Activated T-cell treated with anti-CD3 and anti-CD28 coated beads for 4 hours (primary cell): ENCODE results near the gene XPNPEP2.

Experiments used
- DNase-seq: peaks from one replicate; pipeline ENCODE4 v3.0.0-alpha.2; 2020

Gene XPNPEP2

DNA sequence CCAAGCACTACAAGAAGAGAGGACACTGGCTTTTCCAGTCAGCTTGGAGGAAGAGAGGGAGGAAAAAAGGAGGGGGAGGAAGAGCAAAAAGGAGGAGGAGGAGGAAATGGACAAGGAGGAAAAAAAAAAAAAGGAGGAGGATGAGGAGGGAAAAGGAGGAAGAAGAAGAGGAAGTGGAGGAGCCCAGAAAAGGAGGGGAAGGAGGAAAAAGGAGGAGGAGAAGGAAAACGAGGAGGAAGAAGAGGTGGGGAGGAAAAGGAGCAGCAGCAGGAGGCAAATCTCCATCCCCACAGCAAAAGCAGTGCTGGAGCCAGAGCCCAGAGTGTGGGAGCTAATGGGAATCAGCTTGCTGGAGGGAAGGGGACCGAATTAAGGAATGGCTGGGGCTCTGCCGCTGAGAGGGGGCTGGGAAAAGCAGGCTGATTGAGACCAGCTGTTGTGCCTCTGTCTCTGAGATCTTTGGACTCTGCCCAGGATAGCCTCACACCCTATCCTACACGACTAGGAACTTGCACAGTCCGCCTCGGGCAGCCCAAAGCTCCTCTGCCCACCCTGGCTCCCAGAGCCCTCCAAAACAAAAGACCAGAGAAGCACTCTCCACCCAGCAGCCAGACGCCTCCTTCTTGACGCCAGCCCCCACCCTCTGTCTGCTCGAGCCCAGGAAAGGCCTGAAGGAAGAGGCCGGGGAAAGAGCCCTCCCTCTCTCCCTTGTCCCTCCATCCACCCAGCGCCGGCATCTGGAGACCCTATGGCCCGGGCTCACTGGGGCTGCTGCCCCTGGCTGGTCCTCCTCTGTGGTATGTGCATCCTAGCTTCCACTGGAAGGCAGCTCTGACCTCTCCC lies at the start of gene XPNPEP2:
TSS of gene XPNPEP2 (plus strand) at position 514 of the 843 bp plus-strand sequence. CDS start at position 749, 235 bp downstream.
- no peak for DNase-seq

GRCh38 chrX:129689796-129690195 lies 49.0 kb upstream of the XPNPEP2 start:
- DNase-seq, result no peak

DNA sequence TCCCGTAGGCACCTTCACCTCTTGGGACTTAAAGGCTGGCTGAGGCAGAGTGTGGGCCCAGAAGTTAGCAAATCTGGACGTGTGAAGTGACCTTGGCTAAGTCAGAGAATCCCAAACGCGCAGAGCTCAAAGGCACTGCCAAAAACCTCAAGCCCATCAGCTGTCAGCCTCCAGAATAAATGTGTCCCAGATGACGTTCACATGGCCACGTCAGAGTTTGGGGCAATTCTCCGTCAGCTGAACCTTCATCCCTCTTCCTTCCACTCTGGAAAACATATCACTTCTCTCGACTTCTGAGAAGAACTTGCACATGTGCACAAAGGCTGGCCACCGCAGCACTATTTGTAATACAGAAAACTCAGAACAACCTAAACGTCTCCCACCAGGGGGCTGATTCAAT lies 48.3 kb upstream of the XPNPEP2 start:
- no peak for DNase-seq

DNA sequence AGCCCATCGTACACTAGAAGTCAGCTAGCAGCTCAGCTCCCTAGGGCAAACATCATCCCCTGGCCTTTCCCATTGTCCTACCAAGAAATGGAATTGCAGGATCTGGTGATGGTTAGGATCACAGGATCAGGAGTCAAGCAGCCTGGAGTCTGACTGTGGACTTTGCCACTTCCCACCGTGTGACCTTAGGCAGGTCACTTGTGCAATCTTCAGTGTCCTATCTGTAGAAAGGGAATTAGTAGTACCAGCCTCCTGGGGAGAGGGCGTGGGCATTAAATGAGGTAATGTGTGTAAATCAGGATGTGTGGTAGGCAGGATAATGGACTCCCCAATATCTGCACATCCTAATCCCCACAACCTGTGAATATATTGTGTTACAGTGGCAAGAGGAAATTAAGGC lies 45.4 kb upstream of the XPNPEP2 start:
- no peak for DNase-seq

DNA sequence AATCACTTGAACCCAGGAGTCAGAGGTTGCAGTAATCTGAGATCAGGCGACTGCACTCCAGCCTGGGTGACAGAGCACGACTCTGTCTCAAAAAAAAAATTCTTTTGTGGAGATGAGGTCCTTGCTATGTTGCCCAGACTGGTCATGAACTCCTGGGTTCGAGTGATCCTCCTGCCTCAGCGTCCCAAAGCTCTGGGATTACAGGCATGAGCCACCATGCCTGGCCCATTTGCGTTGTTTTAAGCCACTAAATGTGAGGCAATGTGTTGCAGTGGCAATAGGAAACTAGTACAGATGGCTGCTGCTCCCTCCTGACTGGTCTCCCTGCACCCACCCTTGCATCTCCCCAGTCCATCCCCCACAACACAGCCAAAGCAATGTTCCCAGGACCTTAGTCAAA lies 44.0 kb upstream of the XPNPEP2 start:
- no peak for DNase-seq

DNA sequence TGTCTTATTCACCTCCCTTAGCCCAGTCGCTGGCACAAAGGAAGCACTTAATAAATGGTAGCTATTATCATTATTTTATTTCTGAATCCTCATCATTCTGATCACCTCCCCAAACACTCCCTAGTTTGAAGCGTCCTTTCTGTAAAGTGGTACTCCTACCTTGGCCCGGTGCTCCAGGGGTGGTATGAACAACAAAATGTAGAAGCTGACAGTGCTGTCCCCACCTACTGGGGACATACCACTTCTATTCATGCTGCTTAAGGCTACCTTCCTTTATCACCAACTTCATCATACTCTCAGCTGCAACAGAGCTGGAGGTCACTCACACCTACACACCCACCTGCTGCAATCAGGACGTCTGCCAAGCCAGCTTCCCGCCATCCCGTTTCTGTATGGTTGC lies 43.2 kb upstream of the XPNPEP2 start:
- DNase-seq, result no peak

DNA sequence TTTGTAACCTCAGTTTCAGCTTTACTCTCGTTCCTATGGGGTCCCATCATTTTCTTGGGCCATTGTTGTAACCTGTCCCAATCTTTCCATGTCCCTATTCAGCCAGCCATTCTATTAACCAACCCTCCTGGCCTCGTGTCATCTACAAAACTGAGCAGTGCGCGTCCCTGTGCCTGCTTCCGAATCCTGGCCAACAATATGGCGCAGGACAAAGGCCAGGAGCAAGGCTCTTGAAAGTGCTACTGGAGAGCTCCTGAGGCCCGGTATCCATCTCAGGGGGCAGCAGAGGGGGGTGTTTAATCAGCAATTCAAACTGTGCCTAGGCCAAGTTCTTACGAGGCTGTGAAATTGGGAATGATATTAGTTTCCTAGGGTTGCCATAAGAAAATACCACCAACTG lies 42.8 kb upstream of the XPNPEP2 start:
- no peak for DNase-seq

DNA sequence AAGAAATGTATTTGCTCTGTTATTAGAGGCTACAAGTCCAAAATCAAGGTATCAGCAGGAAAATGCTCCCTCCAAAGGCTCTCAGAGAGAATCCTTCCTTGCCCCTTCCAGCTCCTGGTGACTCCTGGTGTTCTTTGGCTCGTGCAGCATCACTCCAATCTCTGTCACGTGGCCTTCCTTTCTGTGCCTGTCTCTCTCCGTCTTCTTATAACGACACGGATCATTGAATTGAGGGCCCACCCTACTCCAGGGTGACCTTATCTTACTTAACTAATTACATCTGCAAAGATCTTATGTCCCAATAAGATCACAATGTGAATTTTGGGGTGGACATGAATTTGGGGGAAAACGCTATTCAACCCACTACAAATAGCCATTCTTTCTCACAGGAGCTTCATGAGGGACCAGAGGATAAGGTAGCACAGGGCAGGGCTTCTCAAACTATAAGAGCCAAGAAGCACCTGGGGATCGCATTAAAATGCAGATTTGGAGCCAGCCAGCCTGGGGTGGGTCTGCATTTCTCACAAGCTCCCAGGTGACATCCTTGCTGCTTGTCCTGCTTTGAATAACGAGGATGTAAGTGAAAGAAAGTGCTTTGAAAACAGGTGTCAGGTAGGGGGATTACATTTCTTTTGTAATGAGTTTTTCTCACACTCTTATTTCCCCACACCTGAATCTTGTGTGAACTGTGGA lies 42.2 kb upstream of the XPNPEP2 start:
- no peak for DNase-seq

- no peak for DNase-seq
Measured at GRCh38 chrX:129697204-129697829, 41.5 kb upstream of the XPNPEP2 start.

DNA sequence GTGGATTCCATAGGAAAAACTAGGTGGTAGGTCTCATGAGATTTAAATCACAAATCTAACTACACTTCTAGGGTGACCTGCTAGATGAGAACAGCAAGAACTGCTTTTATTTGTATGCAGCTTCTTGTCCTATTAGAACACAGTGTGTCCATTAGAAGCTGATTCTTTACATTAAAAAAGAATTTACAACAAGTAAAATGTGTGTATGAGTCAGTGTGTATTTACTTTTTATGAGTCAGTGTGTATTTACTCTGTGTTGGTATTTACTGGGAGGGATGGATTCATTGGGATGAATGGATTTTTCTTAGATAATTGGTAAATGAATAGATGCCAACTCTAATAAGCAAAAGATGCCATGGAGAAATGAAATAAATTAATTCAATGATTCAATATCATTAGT lies 40.6 kb upstream of the XPNPEP2 start:
- no peak for DNase-seq

- no peak for DNase-seq
Measured at GRCh38 chrX:129700536-129700935, 38.2 kb upstream of the XPNPEP2 start.

GRCh38 chrX:129701624-129702069 lies 37.1 kb upstream of the XPNPEP2 start:
- DNase-seq, result no peak

DNA sequence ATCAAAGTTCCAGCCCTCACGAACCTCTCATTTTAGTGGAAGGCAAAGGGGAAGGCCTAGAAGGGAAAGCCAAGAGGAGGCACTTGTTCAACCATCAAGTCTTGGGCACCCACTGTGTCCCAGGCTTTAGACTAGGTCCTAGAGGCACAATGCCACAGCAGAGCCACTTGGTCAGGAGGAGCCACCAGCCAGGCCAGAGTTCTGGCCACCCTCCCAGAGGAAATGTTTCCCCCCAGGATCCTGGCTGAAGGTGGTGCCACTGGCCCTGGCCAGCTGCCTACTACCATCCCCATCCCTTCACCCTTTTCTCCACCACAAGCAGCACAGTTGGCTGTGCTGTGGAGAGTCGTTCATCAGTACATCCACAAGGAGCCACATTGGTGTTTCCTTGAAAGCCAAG lies 34.3 kb upstream of the XPNPEP2 start:
- DNase-seq, result no peak

DNA sequence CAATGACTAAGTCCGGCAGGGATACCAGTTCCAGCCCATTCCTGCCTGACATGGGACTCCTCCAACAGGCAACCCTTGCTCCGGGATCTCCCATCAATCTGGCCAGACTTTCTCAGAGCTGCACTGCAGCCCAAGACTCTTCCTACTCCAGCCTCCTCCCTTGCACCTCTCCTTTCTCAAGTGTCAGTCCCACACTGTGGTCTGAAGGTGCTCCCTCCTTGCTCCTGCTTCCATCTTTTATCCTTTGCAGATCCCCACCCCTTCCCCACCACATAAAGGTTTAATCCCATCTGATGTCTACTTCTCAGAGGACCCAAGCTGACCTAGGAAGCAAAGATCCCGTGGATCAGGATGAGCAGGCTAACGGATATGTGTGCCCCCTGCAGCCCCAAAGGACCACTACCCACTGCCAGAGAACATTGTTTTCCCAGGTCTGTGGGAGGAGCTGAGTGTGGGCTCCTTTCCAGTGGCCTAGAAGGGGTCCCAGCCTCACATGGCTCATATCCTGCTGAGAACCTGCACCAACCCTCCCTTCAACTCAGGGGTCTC lies 33.3 kb upstream of the XPNPEP2 start:
- DNase-seq, result no peak

- no peak for DNase-seq
Measured at GRCh38 chrX:129705988-129706387, 32.8 kb upstream of the XPNPEP2 start.

DNA sequence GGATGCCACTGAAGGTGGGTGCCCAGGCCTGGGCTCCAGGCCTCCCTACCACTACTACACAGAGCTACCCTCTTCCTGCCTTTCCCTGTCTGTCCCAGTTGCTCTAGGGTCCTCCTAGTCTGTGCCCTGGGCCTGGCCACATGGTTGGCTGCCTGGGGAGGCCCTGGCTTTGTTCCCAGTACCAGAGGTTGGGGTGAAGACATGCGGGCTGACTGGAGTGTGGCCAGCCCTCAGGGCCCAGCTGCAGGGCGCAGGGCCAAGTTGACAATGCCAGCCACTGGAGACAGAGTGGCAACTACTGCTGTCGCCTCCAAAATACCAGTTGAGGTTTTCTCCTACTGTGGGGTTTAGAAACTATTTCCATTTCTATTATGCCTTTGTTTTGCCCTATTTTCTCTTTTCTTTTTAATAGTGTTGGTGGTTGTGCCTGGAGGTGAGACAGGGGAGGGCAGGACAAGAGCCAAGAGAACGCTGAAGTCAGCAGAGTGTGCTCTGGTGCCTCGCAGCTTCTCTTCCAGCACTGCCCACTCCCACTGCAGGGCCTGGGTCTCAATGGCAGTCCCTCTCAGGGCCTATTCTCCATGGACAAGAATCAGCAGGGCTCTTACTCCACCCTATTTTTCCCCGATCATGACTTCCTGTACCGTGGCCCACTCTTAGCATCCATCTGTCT lies 32.2 kb upstream of the XPNPEP2 start:
- DNase-seq, result no peak

DNA sequence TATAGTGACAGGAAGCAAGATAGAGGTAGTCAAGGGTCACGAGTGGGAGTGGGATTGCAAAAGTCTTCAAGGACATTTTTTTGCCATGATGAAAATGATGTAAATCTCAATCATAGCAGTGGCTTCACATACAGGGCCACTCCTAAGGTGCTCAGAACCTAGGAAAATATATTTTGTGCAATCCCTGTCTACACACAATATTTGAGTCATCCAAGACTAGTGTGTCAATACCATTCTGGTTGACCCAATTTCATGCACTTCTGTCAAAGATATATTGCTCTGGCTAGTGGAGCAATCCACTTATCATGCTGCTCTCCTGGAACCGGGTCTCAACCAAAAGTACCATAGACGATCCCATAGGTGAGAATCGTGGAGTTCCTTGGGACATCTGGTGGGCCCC lies 24.2 kb upstream of the XPNPEP2 start:
- DNase-seq, result no peak

DNA sequence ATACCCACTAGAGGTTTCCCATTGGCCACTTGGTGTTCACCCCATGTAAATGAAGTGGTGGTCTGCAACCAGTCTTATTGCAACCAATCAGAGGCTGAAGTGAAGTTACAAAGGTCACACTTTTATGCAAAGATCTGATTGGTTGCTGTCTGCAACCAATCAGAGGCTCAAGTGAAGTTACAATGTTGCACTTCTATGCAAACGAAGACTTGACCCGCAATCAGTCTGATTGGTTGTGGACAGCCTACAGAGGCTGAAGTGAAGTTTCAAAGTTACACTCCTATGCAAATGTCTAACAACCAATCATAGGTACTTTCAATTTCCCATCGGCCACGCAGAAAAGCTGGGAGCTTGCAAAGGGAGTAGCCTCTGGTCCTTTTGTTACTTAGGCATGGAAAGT lies 22.3 kb upstream of the XPNPEP2 start:
- no peak for DNase-seq

DNA sequence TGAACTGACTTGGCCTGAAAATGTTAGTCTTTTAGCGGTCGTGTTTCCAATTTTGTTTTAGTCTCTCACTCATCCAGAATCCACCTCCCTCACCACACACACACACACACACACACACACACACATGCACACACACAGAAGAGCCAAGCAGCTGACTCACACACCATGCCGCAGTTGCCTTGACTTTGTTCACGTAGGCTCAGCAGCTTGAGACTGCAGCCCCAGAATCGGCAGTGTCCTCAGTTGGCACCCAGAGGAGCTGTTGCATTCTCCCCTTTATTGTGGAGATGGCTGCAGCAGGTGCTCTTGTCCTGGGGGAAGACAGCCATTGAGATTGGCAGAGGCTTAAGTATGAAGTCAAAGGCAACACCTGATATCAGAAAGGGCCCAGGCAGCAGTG lies 20.9 kb upstream of the XPNPEP2 start:
- no peak for DNase-seq

- no peak for DNase-seq
Measured at GRCh38 chrX:129718676-129719075, 20.1 kb upstream of the XPNPEP2 start.

- DNase-seq, result no peak
Measured at GRCh38 chrX:129719268-129719667, 19.5 kb upstream of the XPNPEP2 start.

GRCh38 chrX:129719931-129720530 lies 18.7 kb upstream of the XPNPEP2 start:
- no peak for DNase-seq

DNA sequence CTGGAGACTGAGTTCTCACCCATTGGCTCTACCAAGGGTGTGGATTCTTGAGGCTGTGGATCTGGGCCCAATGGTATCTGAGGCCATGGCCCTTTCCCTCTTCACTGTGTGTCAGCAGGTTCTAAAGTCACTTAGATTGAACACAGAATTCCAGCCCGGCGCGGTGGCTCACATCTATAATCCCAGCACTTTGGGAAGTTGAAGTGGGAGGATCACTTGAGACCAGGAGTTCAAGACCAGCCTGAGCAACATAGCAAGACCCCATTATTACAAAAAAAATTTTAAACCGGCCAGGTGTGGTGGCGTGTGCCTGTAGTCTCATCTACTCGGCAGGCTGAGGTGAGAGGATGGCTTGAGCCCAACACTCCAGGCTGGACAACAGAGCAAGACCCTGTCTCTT lies 18.0 kb upstream of the XPNPEP2 start:
- DNase-seq, result no peak
